Measurements from ENCODE around the gene TMEM170B. TPM values are rescaled to one million over a fixed set of nuclear protein-coding genes. Genes with fewer than 3 reads are reported as not detected.

TMEM170B gene
- 4.9 and 6.3 TPM in 2 replicates for total RNA-seq (2014; rRNA removed; shearing (Covaris generic))

DNA sequence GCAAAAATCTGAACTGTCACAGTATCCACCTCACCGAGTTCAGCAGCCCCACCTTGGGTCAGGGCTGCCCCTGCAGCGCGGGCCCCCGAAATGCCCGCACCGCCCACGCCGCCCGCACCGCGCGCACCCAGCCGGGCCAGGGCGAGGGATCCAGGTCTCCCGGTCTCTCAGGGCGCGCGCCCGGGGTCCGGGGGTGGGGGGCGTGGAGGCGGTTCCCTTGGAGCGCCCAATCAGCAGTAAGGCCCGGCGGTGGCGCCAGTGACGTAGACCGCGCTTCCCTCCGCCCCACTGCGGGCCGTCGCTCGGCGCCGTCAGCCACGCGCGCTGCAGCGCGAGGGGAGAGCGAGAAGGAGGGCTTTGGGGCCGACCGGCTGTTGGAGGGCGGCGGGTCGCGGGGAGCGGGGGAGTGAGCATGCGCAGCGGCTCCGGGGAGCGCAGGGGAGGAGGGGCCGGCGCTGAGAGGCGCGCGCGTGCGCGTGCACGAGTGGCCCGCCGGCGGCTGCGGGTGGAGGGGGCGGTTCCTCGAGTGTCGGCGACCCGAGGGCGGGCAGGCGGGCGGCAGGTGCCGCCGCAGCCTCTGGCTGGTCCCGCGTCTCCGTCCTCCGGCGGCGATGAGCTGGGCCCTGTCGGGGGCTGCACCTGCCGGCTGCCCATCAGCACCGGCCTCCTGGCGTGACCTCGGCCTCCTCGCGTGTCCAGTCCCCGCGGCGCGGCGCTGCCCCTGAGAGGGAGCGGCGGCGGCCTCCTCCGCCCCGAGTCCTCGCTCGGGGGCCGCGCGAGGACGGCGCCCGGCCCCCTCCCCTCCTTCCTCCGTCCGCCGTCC is at the start of gene TMEM170B:
TSS of gene TMEM170B (plus strand) at position 521 of the 823 bp plus-strand sequence. CDS start 529 bp downstream, outside the sequence.
- DNase-seq (ENCODE audit: low spot score) = peak; percentile 97
- in situ Hi-C loops (cut with HindIII; ENCODE audit: low sequenced_read_pairs) = no loop called here

GRCh38 chr6:11490996-11491395 is 46.6 kb upstream of the TMEM170B start:
- in situ Hi-C loops (cut with HindIII; ENCODE audit: low sequenced_read_pairs) = no loop called here

DNA sequence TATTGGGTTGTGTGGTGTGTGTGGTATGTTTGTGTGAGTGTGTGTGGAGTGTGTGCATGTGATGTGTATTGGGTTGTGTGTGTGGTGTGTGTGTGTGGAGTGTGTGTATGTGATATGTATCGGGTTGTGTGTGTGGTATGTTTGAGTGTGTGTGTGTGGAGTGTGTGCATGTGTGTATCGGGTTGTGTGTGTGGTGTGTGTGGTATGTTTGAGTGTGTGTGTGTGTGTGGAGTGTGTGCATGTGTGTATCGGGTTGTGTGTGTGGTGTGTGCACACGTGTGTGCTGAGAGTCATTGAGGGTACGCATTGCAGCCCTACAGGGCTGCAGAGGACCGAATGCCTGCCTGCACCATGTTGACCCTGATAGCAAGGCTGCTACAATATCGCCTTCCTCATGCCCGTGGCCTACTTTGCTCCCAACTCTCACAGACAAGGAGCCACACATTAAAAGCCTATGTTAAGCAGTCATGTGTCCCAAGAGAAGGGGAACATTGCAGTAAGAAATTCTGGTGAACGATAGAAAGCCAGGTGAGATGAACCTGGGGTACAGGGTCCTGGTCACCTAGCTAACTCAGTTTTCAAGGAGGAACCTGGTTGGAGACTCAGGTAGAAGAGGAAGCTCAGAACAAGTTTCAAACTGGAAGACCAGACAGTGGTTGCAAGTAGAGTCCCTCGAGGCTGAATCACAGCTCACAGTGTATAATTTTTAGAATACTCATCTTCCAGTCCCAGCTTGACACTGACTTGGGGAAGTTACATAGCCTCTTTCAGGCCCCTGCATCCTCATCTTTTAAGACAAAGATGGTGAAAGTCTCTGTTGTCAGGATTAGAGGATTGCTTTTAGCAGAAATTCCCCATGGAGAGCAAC is 45.7 kb upstream of the TMEM170B start:
- DNase-seq (ENCODE audit: low spot score) = no peak
- in situ Hi-C loops (cut with HindIII; ENCODE audit: low sequenced_read_pairs) = no loop called here

More at GRCh38 chr6:11490996-11491395, 46.6 kb upstream of the TMEM170B start:
- DNase-seq (ENCODE audit: low spot score) = no peak

DNA sequence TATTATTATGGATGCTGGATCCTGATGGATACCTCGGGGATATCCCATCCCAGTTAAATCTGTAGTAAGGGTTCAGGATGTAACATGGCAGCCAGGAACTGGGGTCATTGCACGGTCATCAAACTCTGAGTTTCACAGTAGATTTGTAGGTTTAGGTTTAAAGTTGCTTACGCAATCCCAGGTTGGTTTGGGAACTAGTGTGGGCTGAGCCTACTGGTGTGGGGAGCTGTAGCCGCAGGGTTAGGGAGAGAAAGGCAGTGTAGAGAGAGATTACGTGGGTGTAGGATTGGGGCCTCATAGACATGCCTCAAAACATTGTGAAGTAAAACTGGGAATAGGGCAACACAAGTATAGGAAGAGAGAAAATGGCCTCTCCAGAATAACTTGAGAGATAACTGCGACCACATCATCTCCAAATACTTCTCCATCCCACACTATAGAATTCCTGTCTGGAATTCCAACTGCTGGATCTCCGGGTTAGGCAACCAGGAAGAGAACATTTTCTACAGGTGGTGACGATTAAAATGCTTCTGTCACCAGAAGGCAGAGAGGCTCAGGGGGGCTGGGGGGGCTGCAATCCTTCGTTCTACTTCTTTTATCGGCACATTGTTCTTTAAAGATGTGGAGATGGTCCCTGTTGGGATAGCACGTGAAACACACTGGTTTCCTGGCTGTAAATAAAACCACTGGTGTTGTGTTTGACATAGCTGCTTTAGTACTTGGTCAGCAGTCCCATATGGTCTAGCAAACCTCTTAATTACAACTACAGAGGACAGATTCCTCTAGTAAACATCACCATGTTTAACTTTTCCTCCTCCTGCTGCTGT is 44.9 kb upstream of the TMEM170B start:
- in situ Hi-C loops (cut with HindIII; ENCODE audit: low sequenced_read_pairs) = no loop called here
- no peak for DNase-seq (ENCODE audit: low spot score)

DNA sequence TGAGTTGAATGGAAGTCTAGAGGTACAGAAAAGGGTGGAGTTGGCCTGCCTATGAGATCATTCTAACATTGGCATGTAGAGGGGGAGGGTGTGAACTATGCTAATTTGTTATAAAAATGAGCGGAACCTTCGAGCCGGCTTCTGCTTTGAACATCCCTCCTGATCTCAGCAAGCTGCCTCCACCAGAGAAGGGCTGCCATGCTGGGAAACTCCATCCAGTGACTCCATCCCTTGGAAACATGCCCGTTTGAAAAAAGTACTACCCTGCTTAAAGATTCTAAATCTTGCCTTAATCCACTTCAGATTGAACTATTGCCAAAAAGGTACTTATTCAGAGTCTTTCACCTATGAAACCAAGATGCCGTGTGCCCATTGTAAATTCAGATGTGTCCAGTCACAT is 43.6 kb upstream of the TMEM170B start:
- DNase-seq (ENCODE audit: low spot score) = no peak
- in situ Hi-C loops (cut with HindIII; ENCODE audit: low sequenced_read_pairs) = no loop called here

GRCh38 chr6:11494786-11495564 is 42.6 kb upstream of the TMEM170B start:
- peak; percentile 49 for DNase-seq (ENCODE audit: low spot score)
- in situ Hi-C loops (cut with HindIII; ENCODE audit: low sequenced_read_pairs) = no loop called here

DNA sequence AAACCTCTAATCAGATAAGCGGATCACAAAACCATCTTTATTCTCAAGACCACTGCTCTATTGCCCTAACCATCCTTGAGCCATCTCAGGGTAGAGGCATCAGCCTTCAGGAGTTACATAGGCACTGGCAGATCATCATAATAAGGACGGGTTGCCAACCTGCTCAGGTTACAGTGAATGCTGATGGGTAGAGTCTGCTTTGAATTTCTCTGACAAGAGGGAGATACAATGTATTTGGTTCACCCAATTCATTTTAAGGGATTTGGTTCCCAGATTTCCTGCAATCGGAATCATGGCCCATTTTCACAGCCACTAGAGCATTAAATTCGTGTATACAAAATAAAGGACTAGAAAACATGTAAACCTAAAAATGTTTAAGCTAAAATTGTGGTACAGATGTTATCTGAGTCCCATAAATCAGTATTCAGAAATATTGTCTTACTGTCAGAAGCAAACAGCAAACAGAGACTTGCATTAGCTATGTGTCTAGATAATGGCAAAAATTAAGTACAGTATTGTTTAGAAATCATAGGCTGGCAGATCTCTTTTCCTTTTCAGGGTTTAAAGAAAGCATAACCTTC is 41.9 kb upstream of the TMEM170B start:
- in situ Hi-C loops (cut with HindIII; ENCODE audit: low sequenced_read_pairs) = no loop called here
- DNase-seq (ENCODE audit: low spot score) = peak; percentile 54

DNA sequence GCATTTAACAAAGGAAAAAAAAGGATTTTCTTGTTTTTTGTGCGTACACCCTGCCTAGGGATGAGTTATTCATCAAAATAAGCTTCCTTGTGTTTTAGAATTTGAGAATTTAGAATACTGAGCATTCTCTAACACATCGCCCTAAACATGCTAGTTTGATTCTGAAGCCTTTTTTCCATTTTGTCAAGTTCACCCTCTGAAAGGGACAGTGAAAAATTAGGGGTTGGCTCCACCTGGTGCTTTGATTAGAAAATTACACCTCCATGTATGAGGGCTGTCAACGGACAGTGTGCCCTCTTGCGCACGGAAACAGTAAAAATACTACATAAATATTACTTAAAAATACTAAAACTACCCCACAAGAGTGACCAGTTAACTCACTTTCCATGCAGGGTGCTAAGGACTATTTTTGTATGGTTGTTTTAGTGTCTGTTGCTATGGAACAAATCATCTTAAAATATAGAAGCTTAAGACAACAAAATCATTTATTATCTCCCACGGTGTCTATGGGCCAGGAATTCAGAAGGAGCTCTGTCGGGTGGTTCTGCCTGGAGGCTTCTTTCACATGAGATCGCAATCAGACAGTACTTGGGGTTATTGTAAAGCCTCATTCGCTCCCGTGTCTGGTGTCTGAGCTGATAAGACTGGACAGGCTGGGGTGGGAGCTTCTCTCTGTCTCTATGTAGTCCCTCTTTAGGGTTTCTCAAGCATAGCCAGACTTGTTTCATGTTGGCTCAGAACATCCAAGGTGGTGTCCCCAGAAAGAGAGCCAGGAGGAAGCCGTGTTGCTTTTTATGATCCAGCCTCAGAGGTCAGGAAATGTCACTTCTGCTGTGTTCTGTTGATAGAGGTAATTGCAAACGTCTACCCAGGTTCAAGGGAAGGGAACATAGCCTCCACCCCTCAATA is 41.1 kb upstream of the TMEM170B start:
- in situ Hi-C loops (cut with HindIII; ENCODE audit: low sequenced_read_pairs) = no loop called here
- DNase-seq (ENCODE audit: low spot score) = peak; percentile 92

DNA sequence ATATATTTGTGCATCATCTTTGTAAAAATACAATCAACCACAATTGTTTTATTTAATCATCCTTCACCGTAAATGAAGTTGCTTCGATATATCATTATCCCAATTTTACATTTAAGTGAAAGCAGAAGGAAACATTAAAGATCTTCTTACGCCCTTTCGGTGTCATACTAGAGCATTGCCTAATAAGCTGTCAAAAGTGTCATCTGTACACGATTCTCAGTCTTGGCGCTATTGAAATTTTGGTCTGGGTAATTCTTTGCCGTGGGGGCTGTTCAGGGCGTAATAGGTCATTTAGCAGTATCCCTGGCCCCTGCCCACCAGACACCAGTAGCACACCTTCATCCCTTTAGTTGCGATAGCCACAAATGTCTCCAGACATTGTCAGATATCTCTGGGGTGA is 40.4 kb upstream of the TMEM170B start:
- DNase-seq (ENCODE audit: low spot score) = no peak
- in situ Hi-C loops (cut with HindIII; ENCODE audit: low sequenced_read_pairs) = no loop called here

DNA sequence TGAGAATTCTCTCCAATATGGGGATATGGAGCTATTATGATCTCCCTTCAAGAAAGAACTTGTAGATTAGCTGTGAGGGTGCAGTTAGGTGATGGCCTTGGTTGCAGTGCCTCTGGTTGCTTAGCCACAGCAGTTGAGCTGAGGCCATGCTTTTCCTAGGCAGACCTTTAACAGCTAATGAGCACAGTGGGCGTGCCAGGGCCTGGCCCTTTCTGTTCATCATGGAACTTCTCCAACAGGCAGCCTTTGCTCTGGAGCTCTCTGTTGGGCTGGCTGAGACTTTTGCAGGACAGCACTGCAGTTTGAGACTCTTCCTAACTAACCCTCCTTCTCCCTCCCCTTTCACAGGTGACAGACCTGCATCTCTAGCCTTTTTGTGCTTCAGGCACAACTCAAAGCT is 39.7 kb upstream of the TMEM170B start:
- in situ Hi-C loops (cut with HindIII; ENCODE audit: low sequenced_read_pairs) = no loop called here
- no peak for DNase-seq (ENCODE audit: low spot score)

DNA sequence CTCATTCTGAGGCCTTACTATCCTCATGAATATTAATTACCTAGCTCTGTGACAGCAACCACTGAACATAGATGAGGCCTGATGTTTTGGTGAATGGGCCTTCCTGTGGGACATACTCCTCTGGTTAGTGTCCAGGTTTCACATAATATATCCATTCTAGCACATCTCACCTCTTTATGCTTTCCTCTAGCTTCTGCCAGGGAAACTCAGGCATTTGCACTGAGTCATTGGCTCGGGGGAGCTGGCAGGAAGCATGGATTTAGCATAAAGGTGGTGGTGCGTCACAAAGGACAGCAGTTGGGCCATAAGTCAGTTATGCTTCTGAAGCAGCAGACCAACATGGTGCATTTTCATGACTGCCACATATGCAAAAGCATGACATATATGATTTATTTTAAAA is 37.5 kb upstream of the TMEM170B start:
- DNase-seq (ENCODE audit: low spot score) = no peak
- in situ Hi-C loops (cut with HindIII; ENCODE audit: low sequenced_read_pairs) = no loop called here

GRCh38 chr6:11509471-11509870 is 28.1 kb upstream of the TMEM170B start:
- in situ Hi-C loops (cut with HindIII; ENCODE audit: low sequenced_read_pairs) = no loop called here

DNA sequence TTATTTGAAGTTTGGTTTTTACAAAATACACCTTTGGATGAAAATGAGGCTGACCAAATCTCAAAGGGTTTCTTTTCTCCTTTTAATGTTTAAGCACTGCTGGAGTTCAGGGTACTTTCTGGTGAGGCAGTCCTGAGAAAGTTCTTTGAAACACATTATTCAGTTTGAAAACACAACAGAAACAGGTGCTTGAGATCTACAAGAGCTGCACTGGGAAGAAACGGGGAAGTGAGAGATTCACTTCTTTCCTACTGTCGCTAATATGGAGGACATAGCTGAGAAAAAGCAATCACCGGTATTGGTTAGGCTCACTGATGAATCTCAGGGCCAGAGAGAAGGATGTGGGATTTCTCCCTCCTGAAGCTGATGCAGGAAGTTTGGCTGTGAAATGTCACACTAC is 22.9 kb upstream of the TMEM170B start:
- in situ Hi-C loops (cut with HindIII; ENCODE audit: low sequenced_read_pairs) = no loop called here
- DNase-seq (ENCODE audit: low spot score) = no peak

More at GRCh38 chr6:11509471-11509870, 28.1 kb upstream of the TMEM170B start:
- no peak for DNase-seq (ENCODE audit: low spot score)

- DNase-seq (ENCODE audit: low spot score) = no peak
- in situ Hi-C loops (cut with HindIII; ENCODE audit: low sequenced_read_pairs) = no loop called here
Measured at GRCh38 chr6:11515763-11516162, 21.8 kb upstream of the TMEM170B start.

GRCh38 chr6:11522812-11523605 is 14.5 kb upstream of the TMEM170B start:
- DNase-seq (ENCODE audit: low spot score) = no peak
- in situ Hi-C loops (cut with HindIII; ENCODE audit: low sequenced_read_pairs) = no loop called here

GRCh38 chr6:11525468-11526155 is 11.9 kb upstream of the TMEM170B start:
- in situ Hi-C loops (cut with HindIII; ENCODE audit: low sequenced_read_pairs) = no loop called here

More at GRCh38 chr6:11525468-11526155, 11.9 kb upstream of the TMEM170B start:
- no peak for DNase-seq (ENCODE audit: low spot score)

Data from G401 (cell line).